ENCODE data around the gene MAP3K10.

Gene MAP3K10

DNA sequence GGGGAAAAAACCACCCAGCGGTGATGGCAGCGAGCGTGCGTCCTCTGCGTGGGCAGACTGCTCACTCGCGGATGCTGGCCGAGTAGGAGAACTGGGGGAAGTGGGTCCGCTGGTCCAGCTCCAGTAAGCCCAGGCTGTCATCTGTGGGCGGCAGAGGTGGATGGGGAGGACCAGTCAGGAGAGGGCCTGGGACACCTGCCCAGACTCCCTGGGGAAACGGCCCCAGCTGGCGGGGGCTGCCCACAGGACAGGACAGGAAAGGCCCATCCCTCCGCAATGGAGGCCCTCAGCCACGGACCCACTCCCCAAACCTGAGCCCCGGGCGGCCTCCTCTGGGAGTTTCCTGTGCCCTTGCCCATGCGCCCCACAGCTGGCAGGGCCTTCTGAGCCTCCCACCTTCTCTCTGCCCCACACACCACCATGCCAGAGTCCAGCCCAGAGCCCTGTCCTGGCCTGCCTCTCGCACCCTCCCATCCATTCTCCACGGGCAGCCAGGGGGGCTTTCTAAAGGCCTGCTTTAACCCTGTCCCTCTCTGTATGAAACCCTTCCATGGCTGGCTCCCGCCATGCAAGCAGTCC is 42.7 kb downstream of the MAP3K10 start:
- Histone ChIP-seq H3K27me3 (ENCODE audit: control insufficient read depth, insufficient read depth, low read length) (no peaks in the 10 kb centered on the region), H3K27ac (ENCODE audit: low read length) (no peak overlapping the region), H3K36me3 (ENCODE audit: control insufficient read depth, insufficient read depth, low read length) (peaks cover 21% of the 10 kb centered on the region), H3K4me1 (ENCODE audit: control insufficient read depth, insufficient read depth, low read length) (peaks cover 4% of the 10 kb centered on the region; the same call in 1 of the 2 replicates), H3K4me3 (ENCODE audit: low read length) (no peak overlapping the region), H3K9me3 (ENCODE audit: control insufficient read depth, insufficient read depth, low read length) (no peaks in the 10 kb centered on the region)
- DNase-seq (ENCODE audit: low read depth, low spot score) = no peak
- no CpG with 5 or more reads among the region's 20 CpGs for WGBS (ENCODE audit: insufficient coverage, insufficient read length)

DNA sequence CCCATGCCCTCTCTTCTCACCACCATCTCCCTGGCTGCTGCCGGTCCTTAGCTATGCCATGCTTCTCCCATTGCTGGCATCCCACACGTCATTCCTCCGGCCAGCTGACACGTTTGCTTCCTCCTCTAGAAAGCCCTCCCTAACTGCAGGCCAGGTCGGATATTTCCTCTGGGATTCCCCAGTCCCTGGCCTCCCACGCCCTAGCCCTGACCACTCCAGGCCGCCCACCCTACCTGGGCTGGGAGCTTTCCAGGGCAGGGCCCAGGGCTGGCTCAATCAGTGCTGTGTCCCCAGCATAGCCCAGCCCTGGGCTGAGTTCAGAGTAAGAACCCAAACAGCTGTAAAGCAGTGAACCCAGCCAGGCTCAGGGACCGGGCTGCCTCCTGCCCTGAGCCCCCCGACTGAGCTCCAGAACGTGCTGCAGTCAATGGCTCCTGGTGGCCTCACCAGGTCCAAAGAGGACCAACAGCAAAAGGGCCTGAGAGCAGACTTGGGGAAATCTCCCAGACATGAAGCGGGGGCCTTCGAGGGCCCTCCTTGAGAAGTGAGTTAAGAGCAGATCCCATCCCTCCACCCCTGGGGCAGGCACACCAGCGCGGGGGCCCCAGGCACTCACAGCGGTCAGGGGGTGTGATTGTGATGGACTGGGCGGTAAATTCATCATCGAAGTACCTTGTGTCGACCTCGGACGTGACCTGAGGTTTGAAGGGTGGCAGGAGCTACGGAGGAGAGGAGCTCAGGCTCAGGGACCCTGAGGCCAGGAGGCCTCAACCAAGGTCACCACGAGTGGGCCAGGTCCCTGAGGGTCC is 43.4 kb downstream of the MAP3K10 start:
- peaks cover 4% of the 10 kb centered on the region; the same call in 1 of the 2 replicates for H3K4me1 ChIP-seq (ENCODE audit: control insufficient read depth, insufficient read depth, low read length)
- no peaks in the 10 kb centered on the region for H3K9me3 ChIP-seq (ENCODE audit: control insufficient read depth, insufficient read depth, low read length)
- H3K4me3 ChIP-seq (ENCODE audit: low read length) = no peak overlapping the region
- H3K27ac ChIP-seq (ENCODE audit: low read length) = no peak overlapping the region
- no CpG with 5 or more reads among the region's 22 CpGs for WGBS (ENCODE audit: insufficient coverage, insufficient read length)
- peaks cover 21% of the 10 kb centered on the region for H3K36me3 ChIP-seq (ENCODE audit: control insufficient read depth, insufficient read depth, low read length)
- H3K27me3 ChIP-seq (ENCODE audit: control insufficient read depth, insufficient read depth, low read length) = no peaks in the 10 kb centered on the region
- no peak for DNase-seq (ENCODE audit: low read depth, low spot score)

DNA sequence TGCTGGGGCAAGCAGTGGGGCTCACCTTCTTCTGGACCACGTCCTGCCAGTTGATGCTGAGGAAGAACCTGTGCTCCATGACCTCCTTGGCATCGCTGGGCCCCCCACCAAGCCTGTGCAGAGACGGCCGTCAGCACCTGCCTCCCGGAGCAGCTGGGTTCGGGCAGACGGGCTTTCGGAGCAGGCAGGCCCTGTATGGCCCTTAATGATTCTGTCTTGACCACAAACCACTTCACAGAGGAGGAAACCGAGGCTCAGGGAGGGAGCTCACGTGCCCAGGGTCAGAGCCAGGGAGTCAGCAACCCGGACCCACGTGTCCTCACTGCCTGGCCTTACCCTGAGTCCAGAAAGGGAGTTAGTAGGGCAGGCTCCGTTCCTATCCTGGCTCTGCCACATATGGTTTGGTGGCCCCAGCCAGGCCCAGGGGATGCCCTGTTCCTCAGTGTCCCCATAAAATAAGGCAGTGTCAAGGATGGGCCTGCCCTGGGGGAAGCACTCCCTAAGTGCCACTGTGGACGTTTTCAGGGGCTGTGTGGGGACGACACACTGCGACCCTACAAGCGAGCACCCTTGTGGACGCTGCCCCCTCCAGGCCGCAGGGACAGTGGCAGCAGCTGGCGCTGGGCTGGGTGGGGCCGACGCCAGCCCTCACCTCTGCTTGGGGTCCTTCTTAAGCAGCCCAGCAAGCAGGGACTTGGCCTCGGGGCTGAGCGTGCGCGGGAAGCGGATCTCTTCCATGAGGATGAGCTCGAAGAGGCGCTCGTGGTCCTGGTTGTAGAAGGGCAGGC is 44.2 kb downstream of the MAP3K10 start:
- Histone ChIP-seq H3K36me3 (ENCODE audit: control insufficient read depth, insufficient read depth, low read length) (peaks cover 28% of the 10 kb centered on the region), H3K27me3 (ENCODE audit: control insufficient read depth, insufficient read depth, low read length) (no peaks in the 10 kb centered on the region), H3K27ac (ENCODE audit: low read length) (no peak overlapping the region), H3K9me3 (ENCODE audit: control insufficient read depth, insufficient read depth, low read length) (no peaks in the 10 kb centered on the region), H3K4me1 (ENCODE audit: control insufficient read depth, insufficient read depth, low read length) (peaks cover 4% of the 10 kb centered on the region; the same call in 1 of the 2 replicates), H3K4me3 (ENCODE audit: low read length) (no peak overlapping the region)
- WGBS (ENCODE audit: insufficient coverage, insufficient read length) = no CpG with 5 or more reads among the region's 30 CpGs
- no peak for DNase-seq (ENCODE audit: low read depth, low spot score)

DNA sequence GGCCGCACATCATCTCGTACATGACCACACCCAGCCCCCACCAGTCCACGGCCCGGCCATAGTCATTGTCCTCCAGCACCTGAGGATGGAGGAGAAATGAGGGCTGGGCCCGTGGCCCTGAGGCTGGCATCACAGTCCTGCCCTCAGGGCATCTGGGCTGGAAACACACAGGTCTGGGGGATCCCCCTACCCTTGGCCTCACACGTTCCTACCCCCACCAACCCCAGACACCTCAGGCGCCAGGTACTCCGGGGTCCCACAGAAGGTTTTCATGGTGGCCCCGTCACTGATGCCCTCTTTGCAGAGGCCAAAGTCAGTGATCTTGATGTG is 44.8 kb downstream of the MAP3K10 start:
- no CpG with 5 or more reads among the region's 9 CpGs for WGBS (ENCODE audit: insufficient coverage, insufficient read length)
- Histone ChIP-seq H3K4me1 (ENCODE audit: control insufficient read depth, insufficient read depth, low read length) (peaks cover 4% of the 10 kb centered on the region; the same call in 1 of the 2 replicates), H3K36me3 (ENCODE audit: control insufficient read depth, insufficient read depth, low read length) (peaks cover 28% of the 10 kb centered on the region), H3K9me3 (ENCODE audit: control insufficient read depth, insufficient read depth, low read length) (no peaks in the 10 kb centered on the region), H3K27me3 (ENCODE audit: control insufficient read depth, insufficient read depth, low read length) (no peaks in the 10 kb centered on the region), H3K4me3 (ENCODE audit: low read length) (no peak overlapping the region), H3K27ac (ENCODE audit: low read length) (no peak overlapping the region)
- no peak for DNase-seq (ENCODE audit: low read depth, low spot score)

DNA sequence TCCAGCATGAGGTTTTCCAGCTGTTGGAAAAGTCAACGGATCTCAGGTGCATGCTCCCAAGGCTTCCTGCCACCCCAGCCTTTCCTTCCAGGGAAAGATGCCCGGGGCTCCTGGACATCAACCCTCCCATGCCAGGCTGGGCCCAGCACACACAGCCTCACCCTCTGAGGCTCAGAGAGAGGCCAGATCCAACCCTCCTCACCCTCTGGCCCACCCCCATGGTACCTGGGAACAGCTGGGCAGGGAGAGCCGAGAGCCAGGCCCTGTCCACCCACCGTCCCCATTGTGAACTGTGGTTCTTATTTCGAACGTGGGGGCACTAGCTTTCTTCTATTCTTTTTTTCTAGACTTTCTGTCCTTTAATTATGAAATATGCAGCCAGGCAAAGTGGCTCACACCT is 45.1 kb downstream of the MAP3K10 start:
- no peak for DNase-seq (ENCODE audit: low read depth, low spot score)
- H3K27ac ChIP-seq (ENCODE audit: low read length) = no peak overlapping the region
- H3K36me3 ChIP-seq (ENCODE audit: control insufficient read depth, insufficient read depth, low read length) = peaks cover 28% of the 10 kb centered on the region
- peaks cover 3% of the 10 kb centered on the region; the same call in 1 of the 2 replicates for H3K4me1 ChIP-seq (ENCODE audit: control insufficient read depth, insufficient read depth, low read length)
- no peak overlapping the region for H3K4me3 ChIP-seq (ENCODE audit: low read length)
- H3K27me3 ChIP-seq (ENCODE audit: control insufficient read depth, insufficient read depth, low read length) = no peaks in the 10 kb centered on the region
- H3K9me3 ChIP-seq (ENCODE audit: control insufficient read depth, insufficient read depth, low read length) = no peaks in the 10 kb centered on the region
- WGBS (ENCODE audit: insufficient coverage, insufficient read length) = no CpG with 5 or more reads among the region's 6 CpGs

DNA sequence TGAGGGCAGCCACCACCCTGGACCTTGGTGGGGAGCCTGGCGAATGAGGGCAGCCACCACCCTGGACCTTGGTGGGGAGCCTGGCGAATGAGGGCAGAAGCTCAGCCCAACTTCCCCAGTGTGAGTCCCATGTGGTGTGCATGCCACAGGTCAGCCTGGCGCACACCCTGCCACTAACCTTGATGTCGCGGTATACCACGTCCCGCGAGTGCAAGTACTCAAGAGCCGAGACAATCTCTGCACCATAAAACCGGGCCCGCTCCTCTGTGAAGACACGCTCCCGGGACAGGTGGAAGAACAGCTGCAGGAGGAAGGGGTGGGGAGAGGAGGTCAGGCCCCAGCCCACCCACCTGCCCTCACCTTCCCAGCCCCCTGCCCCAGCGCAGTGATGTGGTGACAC is 46.6 kb downstream of the MAP3K10 start:
- no CpG with 5 or more reads among the region's 14 CpGs for WGBS (ENCODE audit: insufficient coverage, insufficient read length)

DNA sequence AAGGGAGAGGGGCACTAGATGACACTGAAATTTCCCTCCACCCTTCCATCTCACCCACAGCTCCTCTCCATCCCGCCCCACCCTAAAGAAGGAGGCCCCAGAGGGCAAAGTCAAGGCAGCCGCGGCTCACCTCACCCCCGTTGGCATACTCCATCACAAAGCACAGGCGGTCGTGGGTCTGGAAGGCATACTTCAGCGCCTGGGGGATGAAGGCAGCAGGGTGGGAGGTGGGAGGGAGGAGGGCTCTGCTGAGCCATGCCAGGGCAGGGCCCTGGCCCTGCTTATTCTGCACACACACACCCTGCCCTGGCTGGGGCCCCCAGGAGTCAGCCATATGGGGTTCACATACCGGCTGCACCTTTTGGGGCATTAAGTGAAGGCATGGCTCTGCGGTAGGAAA is 47.5 kb downstream of the MAP3K10 start:
- H3K4me3 ChIP-seq (ENCODE audit: low read length) = no peak overlapping the region
- DNase-seq (ENCODE audit: low read depth, low spot score) = no peak
- no peaks in the 10 kb centered on the region for H3K27me3 ChIP-seq (ENCODE audit: control insufficient read depth, insufficient read depth, low read length)
- peaks cover 33% of the 10 kb centered on the region for H3K36me3 ChIP-seq (ENCODE audit: control insufficient read depth, insufficient read depth, low read length)
- no peaks in the 10 kb centered on the region for H3K9me3 ChIP-seq (ENCODE audit: control insufficient read depth, insufficient read depth, low read length)
- no peaks in the 10 kb centered on the region for H3K4me1 ChIP-seq (ENCODE audit: control insufficient read depth, insufficient read depth, low read length)
- H3K27ac ChIP-seq (ENCODE audit: low read length) = no peak overlapping the region
- no CpG with 5 or more reads among the region's 9 CpGs for WGBS (ENCODE audit: insufficient coverage, insufficient read length)

More for the DNA sequence above, 46.6 kb downstream of the MAP3K10 start:
- Histone ChIP-seq H3K9me3 (ENCODE audit: control insufficient read depth, insufficient read depth, low read length) (no peaks in the 10 kb centered on the region), H3K27me3 (ENCODE audit: control insufficient read depth, insufficient read depth, low read length) (no peaks in the 10 kb centered on the region), H3K4me3 (ENCODE audit: low read length) (no peak overlapping the region), H3K36me3 (ENCODE audit: control insufficient read depth, insufficient read depth, low read length) (peaks cover 33% of the 10 kb centered on the region), H3K27ac (ENCODE audit: low read length) (no peak overlapping the region), H3K4me1 (ENCODE audit: control insufficient read depth, insufficient read depth, low read length) (no peaks in the 10 kb centered on the region)
- DNase-seq (ENCODE audit: low read depth, low spot score) = no peak

DNA sequence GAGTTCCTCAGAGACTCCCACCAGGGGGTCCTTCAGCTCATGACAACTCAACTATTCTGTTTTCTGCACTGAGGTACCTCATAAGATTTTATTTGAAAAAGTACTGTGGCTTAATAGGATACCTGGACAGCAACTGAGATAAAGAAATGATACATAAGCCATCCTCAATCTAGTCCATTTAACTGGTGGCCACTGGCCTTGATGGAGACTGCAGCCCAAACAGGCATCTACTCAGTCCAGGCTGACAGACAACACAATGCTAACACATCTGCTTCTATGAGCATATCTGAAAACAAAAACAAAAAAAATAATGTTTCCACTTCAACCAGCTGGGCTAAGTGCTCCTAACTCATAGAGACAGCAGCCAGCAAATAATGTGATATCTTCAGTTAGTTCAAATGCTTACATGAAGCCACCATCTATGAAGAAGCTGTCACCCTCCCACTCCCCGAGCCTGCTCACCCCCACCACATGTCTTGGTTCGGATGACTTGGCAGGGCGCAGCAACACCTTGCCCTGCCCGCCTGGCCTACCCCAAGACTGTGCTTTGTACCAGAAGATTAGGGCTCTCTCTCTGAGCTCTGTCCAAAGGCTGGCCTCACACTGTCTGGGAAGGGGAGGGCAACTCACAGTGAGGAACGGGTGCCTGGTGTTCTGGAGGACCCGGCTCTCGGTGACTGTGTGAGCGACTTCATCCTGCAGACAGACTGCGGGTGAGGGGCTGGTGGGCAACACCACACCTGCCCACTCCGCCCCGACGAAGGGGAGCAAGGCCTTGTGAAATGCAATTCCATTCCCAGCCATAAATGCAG is 48.4 kb downstream of the MAP3K10 start:
- Histone ChIP-seq H3K4me3 (ENCODE audit: low read length) (no peak overlapping the region), H3K9me3 (ENCODE audit: control insufficient read depth, insufficient read depth, low read length) (no peaks in the 10 kb centered on the region), H3K36me3 (ENCODE audit: control insufficient read depth, insufficient read depth, low read length) (peaks cover 33% of the 10 kb centered on the region), H3K27me3 (ENCODE audit: control insufficient read depth, insufficient read depth, low read length) (no peaks in the 10 kb centered on the region), H3K27ac (ENCODE audit: low read length) (no peak overlapping the region), H3K4me1 (ENCODE audit: control insufficient read depth, insufficient read depth, low read length) (no peaks in the 10 kb centered on the region)
- WGBS (ENCODE audit: insufficient coverage, insufficient read length) = no CpG with 5 or more reads among the region's 12 CpGs
- no peak for DNase-seq (ENCODE audit: low read depth, low spot score)

DNA sequence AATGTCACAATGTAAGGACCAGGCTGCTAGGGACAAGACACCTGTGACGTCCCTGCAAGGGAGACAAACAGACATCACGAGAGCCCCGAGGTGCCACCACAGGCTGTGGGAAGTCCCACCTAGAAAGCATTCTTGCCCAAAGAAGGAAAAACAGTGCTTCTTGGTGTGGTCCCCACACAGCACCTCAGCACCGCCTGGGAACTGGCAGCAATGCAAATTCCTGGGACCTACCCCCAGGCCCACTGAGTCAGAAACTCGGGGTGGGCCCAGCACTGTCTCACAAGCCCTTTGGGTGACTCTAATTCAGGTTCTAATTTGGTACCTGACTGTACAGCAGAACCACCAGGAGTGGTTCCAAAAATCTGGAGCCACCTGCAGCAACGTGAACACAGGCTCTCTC is 49.1 kb downstream of the MAP3K10 start:
- no peaks in the 10 kb centered on the region for H3K9me3 ChIP-seq (ENCODE audit: control insufficient read depth, insufficient read depth, low read length)
- H3K4me1 ChIP-seq (ENCODE audit: control insufficient read depth, insufficient read depth, low read length) = no peaks in the 10 kb centered on the region
- no peaks in the 10 kb centered on the region for H3K27me3 ChIP-seq (ENCODE audit: control insufficient read depth, insufficient read depth, low read length)
- H3K4me3 ChIP-seq (ENCODE audit: low read length) = no peak overlapping the region
- DNase-seq (ENCODE audit: low read depth, low spot score) = no peak
- peaks cover 28% of the 10 kb centered on the region for H3K36me3 ChIP-seq (ENCODE audit: control insufficient read depth, insufficient read depth, low read length)
- H3K27ac ChIP-seq (ENCODE audit: low read length) = no peak overlapping the region
- WGBS (ENCODE audit: insufficient coverage, insufficient read length) = no CpG with 5 or more reads among the region's 6 CpGs
